ENCODE measurements around the gene HINT3.
A peak's percentile ranks its signal among the peaks of the same experiment; 100 is the strongest.
"Not testable (repeated sequence)": the region's sequence is repeated elsewhere in the genome, so short reads cannot be mapped to it uniquely, and the experiment has no call there.

The HINT3 gene
- total RNA-seq = 15.4 to 32.9 (median 18.6) reads per million in 3 donors

DNA sequence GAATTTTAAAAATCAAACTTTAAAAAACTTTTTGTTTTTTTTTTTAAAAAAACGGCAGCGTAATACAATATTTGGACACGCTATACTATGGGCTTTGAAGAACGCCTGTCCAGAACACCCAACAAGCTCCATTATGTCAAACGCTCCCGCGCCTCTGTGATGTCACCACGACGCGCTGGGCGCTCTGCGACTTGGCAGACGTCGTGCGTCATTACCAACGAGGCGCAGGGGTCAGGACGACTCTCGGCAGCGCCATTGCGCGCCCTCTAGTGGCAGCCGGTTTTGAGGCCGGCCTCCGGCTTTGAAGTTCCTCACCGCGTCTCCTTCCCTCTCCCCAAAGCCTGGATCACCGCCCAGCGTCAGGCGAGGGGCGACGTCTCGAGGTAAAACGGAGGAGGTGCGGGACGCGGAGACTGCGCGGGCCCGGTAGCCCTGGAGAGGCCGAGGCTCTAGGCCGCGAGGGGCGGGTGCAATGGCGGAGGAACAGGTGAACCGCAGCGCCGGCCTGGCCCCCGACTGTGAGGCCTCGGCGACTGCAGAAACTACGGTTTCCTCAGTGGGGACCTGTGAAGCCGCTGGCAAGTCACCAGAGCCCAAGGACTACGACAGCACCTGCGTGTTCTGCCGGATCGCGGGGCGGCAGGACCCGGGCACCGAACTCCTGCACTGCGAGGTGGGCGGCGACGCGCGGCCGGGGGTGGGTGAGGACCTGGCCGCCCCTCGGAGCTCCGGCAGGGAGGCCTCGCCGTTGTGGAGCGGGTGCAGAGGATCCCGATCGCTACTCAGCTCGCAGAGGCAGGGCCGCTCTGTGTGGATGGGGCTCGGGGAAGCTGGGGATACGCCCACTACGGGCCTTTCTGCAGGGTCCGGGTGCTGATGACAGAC is at the start of gene HINT3:
HINT3 (plus strand) TSS at position 265 of the 885 bp plus-strand sequence; CDS start at position 473, 208 bp downstream.
- H3K4me1 ChIP-seq (ENCODE audit: control insufficient read depth, insufficient read depth, low read length, poor library complexity, severe bottlenecking) = peaks cover 7% of the 10 kb centered on the region
- no peaks in the 10 kb centered on the region for H3K36me3 ChIP-seq (ENCODE audit: control insufficient read depth, insufficient read depth, low read length)
- no peaks in the 10 kb centered on the region for H3K27me3 ChIP-seq (replicated peaks; ENCODE audit: control insufficient read depth, insufficient read depth, low read length, poor library complexity, severe bottlenecking)
- DNase-seq = peak; percentile 93 to 97 (median 95)
- H3K4me3 ChIP-seq (ENCODE audit: insufficient read depth, low read depth, low read length, poor library complexity, severe bottlenecking) = peak within 1 kb of the TSS; percentile 77
- peak within 1 kb of the TSS; percentile 92 for H3K27ac ChIP-seq (ENCODE audit: insufficient read depth, low read length, poor library complexity, severe bottlenecking)
- no peaks in the 10 kb centered on the region for H3K9me3 ChIP-seq (ENCODE audit: control insufficient read depth, low read length)

DNA sequence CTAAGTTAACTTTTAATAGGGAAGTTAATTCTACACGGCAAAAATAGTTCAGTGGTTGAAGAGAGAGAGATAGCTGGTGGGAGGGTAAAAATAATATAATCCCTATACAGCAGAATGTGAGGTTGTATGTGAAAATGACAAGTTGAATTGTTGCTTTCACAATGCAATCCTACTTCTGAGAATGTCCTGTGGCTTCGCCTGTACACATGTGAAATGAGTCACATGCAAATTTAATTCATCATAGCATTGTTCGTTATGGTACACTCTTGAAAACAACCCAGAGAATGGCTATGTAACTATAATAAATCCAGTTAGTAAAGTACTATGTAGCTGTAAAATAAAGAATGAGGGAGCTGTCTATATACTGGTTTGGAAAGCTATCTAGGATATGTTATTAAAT is 46.0 kb upstream of the HINT3 start:
- Histone ChIP-seq H3K4me1 (ENCODE audit: control insufficient read depth, insufficient read depth, low read length, poor library complexity, severe bottlenecking) (no peaks in the 10 kb centered on the region), H3K4me3 (ENCODE audit: insufficient read depth, low read depth, low read length, poor library complexity, severe bottlenecking) (no peak overlapping the region), H3K27ac (ENCODE audit: insufficient read depth, low read length, poor library complexity, severe bottlenecking) (no peak overlapping the region), H3K36me3 (ENCODE audit: control insufficient read depth, insufficient read depth, low read length) (peaks cover 16% of the 10 kb centered on the region), H3K9me3 (ENCODE audit: control insufficient read depth, low read length) (no peaks in the 10 kb centered on the region), H3K27me3 (replicated peaks; ENCODE audit: control insufficient read depth, insufficient read depth, low read length, poor library complexity, severe bottlenecking) (no peaks in the 10 kb centered on the region)
- no peak for DNase-seq

DNA sequence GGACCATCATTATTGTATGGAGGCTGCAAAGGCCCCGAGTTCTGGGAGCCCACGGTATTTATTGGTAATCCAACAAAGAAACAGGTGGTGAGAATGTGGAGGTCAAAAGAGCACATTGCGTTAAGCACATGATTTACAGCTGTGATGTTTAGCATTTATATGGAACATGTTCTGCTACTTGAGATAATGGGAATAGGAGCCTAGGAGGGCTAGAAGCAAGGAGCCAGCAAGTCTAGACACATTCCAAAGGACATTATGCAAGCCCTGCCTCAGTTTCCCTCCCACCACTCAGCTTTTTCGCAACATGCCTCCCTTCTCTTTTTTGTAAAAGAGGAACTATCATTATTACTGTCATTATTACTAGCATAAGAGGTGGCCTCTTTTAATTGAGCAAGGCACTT is 45.5 kb upstream of the HINT3 start:
- not testable (repeated sequence) for H3K27me3 ChIP-seq (replicated peaks; ENCODE audit: control insufficient read depth, insufficient read depth, low read length, poor library complexity, severe bottlenecking); H3K9me3 ChIP-seq (ENCODE audit: control insufficient read depth, low read length); H3K4me3 ChIP-seq (ENCODE audit: insufficient read depth, low read depth, low read length, poor library complexity, severe bottlenecking); H3K27ac ChIP-seq (ENCODE audit: insufficient read depth, low read length, poor library complexity, severe bottlenecking); DNase-seq; H3K4me1 ChIP-seq (ENCODE audit: control insufficient read depth, insufficient read depth, low read length, poor library complexity, severe bottlenecking)
- peaks cover 19% of the 10 kb centered on the region for H3K36me3 ChIP-seq (ENCODE audit: control insufficient read depth, insufficient read depth, low read length)

DNA sequence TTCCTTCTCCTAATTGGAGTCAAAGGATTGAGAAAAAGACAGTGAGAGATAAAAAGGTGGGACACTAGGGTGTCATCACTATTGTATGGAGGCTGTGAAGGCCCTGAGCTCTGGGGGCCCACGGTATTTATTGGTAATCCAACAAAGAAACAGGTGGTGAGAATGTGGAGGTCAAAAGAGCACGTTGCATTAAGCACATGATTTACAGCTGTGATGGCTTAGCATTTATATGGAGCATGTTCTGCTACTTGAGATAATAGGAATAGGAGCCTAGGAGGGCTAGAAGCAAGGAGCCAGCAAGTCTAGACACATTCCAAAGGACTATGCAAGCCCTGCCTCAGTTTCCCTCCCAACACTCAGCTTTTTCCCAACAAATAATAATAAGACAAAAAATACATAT is 44.1 kb upstream of the HINT3 start:
- H3K9me3 ChIP-seq (ENCODE audit: control insufficient read depth, low read length); DNase-seq; H3K4me1 ChIP-seq (ENCODE audit: control insufficient read depth, insufficient read depth, low read length, poor library complexity, severe bottlenecking); H3K27me3 ChIP-seq (replicated peaks; ENCODE audit: control insufficient read depth, insufficient read depth, low read length, poor library complexity, severe bottlenecking); H3K4me3 ChIP-seq (ENCODE audit: insufficient read depth, low read depth, low read length, poor library complexity, severe bottlenecking); H3K27ac ChIP-seq (ENCODE audit: insufficient read depth, low read length, poor library complexity, severe bottlenecking): not testable (repeated sequence)
- peaks cover 24% of the 10 kb centered on the region for H3K36me3 ChIP-seq (ENCODE audit: control insufficient read depth, insufficient read depth, low read length)

DNA sequence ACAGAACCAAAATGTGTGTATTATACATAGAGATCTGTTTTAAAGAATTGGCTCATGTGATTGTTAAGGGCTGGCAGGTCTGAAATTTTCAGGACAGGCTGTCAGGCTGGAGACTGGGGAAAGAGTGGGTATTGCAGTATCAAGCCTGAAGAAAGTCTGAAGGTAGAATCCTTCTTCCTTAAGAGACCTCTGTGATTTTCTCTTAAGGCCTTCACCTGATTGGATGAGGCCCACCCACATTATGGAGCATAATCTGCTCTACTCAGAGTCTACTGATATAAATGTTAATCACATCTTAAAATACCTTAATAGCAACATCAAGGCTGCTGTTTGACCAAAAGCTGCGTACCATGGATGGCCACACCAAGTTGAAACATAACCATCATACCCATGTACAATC is 43.4 kb upstream of the HINT3 start:
- Histone ChIP-seq H3K27me3 (replicated peaks; ENCODE audit: control insufficient read depth, insufficient read depth, low read length, poor library complexity, severe bottlenecking) (no peaks in the 10 kb centered on the region), H3K27ac (ENCODE audit: insufficient read depth, low read length, poor library complexity, severe bottlenecking) (no peak overlapping the region), H3K4me1 (ENCODE audit: control insufficient read depth, insufficient read depth, low read length, poor library complexity, severe bottlenecking) (peaks cover 1% of the 10 kb centered on the region), H3K9me3 (ENCODE audit: control insufficient read depth, low read length) (no peaks in the 10 kb centered on the region), H3K4me3 (ENCODE audit: insufficient read depth, low read depth, low read length, poor library complexity, severe bottlenecking) (no peak overlapping the region), H3K36me3 (ENCODE audit: control insufficient read depth, insufficient read depth, low read length) (peaks cover 20% of the 10 kb centered on the region)
- no peak for DNase-seq

DNA sequence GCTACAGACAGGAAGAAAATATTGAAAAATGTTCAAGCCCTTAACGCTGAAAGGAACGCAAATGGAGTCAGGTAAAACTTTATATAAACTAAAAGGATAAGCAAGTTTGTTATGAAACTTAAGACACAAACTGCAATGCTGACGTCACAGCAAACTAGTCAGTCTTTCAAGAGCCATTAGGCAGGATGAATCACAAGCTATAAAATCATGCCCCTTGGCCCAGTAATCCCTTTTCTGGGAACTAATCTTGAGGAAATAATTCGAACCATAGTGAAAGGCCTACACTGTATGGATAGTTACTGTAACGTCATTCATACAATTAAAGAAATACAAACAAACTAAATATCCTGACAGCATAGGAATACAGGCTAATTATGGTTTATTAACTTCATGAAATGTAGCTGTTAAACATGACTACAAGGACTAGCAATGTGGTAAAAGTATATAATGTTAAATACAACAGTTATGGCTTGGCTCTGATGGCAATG is 42.7 kb upstream of the HINT3 start:
- H3K36me3 ChIP-seq (ENCODE audit: control insufficient read depth, insufficient read depth, low read length) = peaks cover 19% of the 10 kb centered on the region
- H3K27ac ChIP-seq (ENCODE audit: insufficient read depth, low read length, poor library complexity, severe bottlenecking) = no peak overlapping the region
- no peak for DNase-seq

DNA sequence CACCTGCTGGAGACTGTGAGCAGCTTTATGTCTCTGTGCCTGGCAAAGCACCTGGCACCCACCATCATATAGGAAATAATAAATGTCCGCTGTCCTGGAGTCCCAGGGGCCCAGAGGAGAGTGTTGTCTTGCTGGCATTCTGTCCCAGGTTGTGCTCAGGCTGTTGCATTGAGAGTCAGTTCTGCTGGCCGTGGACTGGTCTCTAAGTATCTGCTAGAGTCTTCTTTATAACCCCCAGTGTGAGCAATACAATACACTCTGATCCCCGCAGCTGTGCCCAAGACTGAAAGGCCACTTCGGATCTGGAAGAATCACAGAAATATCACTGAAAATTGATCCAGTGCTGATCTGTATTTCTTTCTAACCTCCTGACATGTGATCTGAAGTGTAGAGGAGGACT is 38.3 kb upstream of the HINT3 start:
- Histone ChIP-seq H3K9me3 (ENCODE audit: control insufficient read depth, low read length) (no peaks in the 10 kb centered on the region), H3K4me3 (ENCODE audit: insufficient read depth, low read depth, low read length, poor library complexity, severe bottlenecking) (no peak overlapping the region), H3K4me1 (ENCODE audit: control insufficient read depth, insufficient read depth, low read length, poor library complexity, severe bottlenecking) (peaks cover 14% of the 10 kb centered on the region), H3K27me3 (replicated peaks; ENCODE audit: control insufficient read depth, insufficient read depth, low read length, poor library complexity, severe bottlenecking) (no peaks in the 10 kb centered on the region), H3K27ac (ENCODE audit: insufficient read depth, low read length, poor library complexity, severe bottlenecking) (peak overlapping the region; percentile 42), H3K36me3 (ENCODE audit: control insufficient read depth, insufficient read depth, low read length) (peaks cover 41% of the 10 kb centered on the region)
- no peak for DNase-seq

More for the DNA sequence above, 42.7 kb upstream of the HINT3 start:
- Histone ChIP-seq H3K4me3 (ENCODE audit: insufficient read depth, low read depth, low read length, poor library complexity, severe bottlenecking) (no peak overlapping the region), H3K27me3 (replicated peaks; ENCODE audit: control insufficient read depth, insufficient read depth, low read length, poor library complexity, severe bottlenecking) (no peaks in the 10 kb centered on the region), H3K9me3 (ENCODE audit: control insufficient read depth, low read length) (no peaks in the 10 kb centered on the region), H3K4me1 (ENCODE audit: control insufficient read depth, insufficient read depth, low read length, poor library complexity, severe bottlenecking) (peaks cover 8% of the 10 kb centered on the region)

DNA sequence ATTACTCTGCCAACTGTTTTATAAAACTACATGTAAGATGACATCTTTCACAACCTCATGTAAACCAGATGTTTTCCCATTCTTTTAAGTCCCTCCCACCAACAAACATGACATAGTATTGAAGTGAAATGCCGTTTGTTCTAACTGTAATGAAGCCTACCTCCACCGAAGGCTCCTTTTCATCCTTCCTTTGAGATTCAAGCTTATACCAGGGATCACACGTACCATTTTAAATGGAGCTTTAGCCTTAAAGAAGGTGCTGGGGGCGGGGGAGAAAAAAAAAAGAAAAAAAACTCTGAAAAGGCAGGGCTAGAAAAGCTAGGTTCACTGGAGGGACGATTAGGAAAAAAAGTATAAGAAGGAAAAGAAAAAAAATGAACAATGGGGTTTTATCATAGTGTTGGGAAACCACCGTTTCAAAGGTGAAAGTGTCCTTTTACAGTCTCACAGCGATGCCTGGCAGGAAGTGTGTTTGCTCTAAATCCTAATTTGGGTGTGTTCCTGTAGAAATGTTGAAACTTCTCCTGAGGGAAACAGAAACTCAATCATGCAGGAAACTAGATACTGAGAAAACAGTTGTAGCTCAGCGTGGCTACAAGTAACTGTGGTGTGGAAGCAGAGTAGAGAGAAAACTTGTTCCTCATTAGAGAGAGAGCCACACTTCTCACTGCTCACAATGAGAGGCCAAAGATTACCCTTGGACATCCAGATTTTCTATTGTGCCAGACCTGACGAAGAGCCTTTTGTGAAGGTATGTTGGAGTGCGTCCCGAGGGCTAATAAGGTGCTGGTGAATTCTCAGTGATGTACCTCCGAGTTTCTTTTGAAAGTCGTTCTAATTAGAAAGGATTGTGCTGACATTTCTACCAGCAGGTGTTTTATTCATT is 37.6 kb upstream of the HINT3 start:
- DNase-seq = peak; percentile 21 to 35 (median 27)
- Histone ChIP-seq H3K4me1 (ENCODE audit: control insufficient read depth, insufficient read depth, low read length, poor library complexity, severe bottlenecking) (peaks cover 14% of the 10 kb centered on the region), H3K27me3 (replicated peaks; ENCODE audit: control insufficient read depth, insufficient read depth, low read length, poor library complexity, severe bottlenecking) (no peaks in the 10 kb centered on the region), H3K4me3 (ENCODE audit: insufficient read depth, low read depth, low read length, poor library complexity, severe bottlenecking) (no peak overlapping the region), H3K27ac (ENCODE audit: insufficient read depth, low read length, poor library complexity, severe bottlenecking) (peak overlapping the region; percentile 42), H3K9me3 (ENCODE audit: control insufficient read depth, low read length) (no peaks in the 10 kb centered on the region), H3K36me3 (ENCODE audit: control insufficient read depth, insufficient read depth, low read length) (peaks cover 48% of the 10 kb centered on the region)

DNA sequence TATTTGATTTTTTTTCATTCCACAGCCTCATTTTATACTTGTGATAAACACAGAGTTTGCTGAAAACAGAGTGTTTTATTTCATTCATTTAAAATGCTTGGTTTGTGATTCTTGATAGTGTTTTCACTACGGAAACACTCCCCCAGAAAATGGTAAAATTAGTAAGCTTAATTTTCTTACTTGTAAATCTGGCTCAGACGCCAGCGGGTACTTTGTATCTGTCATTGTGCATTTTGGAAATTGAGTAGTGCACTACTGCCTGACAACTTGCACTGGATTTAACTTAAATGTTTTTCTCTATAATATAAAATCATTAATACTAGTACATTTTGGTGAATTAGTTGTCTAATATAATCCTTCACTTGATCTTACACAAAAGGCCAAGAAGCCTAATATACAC is 37.0 kb upstream of the HINT3 start:
- Histone ChIP-seq H3K9me3 (ENCODE audit: control insufficient read depth, low read length) (no peaks in the 10 kb centered on the region), H3K4me1 (ENCODE audit: control insufficient read depth, insufficient read depth, low read length, poor library complexity, severe bottlenecking) (peaks cover 14% of the 10 kb centered on the region), H3K27me3 (replicated peaks; ENCODE audit: control insufficient read depth, insufficient read depth, low read length, poor library complexity, severe bottlenecking) (no peaks in the 10 kb centered on the region), H3K4me3 (ENCODE audit: insufficient read depth, low read depth, low read length, poor library complexity, severe bottlenecking) (no peak overlapping the region), H3K27ac (ENCODE audit: insufficient read depth, low read length, poor library complexity, severe bottlenecking) (peak overlapping the region; percentile 42), H3K36me3 (ENCODE audit: control insufficient read depth, insufficient read depth, low read length) (peaks cover 54% of the 10 kb centered on the region)
- no peak for DNase-seq

All from effector memory CD4-positive, alpha-beta T cell (primary cell).